ENCODE results near the gene EPHX1.

Gene EPHX1

DNA sequence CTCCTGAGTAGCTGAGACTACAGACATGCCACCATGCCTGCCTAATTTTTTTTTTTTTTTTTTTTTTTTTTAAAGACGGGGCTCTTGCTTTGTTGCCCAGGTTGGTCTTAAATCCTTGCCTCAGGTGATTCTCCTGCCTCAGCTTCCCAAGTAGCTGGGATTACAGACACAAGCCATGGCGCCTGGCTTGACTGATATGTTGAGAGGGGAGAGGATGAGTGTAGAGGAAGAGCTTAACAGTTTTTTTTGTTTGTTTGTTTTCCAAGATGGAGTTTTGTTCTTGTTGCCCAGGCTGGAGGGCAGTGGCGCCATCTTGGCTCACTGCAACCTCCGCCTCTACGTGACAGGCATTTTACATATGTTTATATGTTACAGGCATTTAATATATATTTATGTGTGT, 29.8 kb upstream of the EPHX1 start:
- TF ChIP-seq EGR1 (IDR thresholded peaks at IDR 0.05) (no peak), EP300 (IDR thresholded peaks at IDR 0.05; ENCODE audit: borderline replicate concordance) (no peak), TEAD4 (IDR thresholded peaks at IDR 0.05) (no peak), ZBTB7A (IDR thresholded peaks at IDR 0.05; ENCODE audit: low read depth) (no peak), YY1 (IDR thresholded peaks at IDR 0.05; ENCODE audit: low read depth) (no peak), CREB1 (IDR thresholded peaks at IDR 0.05; ENCODE audit: low read depth) (no peak), RAD21 (IDR thresholded peaks at IDR 0.05; ENCODE audit: low read depth) (no peak), TCF12 (IDR thresholded peaks at IDR 0.05; ENCODE audit: low read depth) (no peak), CEBPB (IDR thresholded peaks at IDR 0.05) (no peak), NFIC (IDR thresholded peaks at IDR 0.05) (no peak), TAF1 (IDR thresholded peaks at IDR 0.05; ENCODE audit: low read depth) (no peak), FOXM1 (IDR thresholded peaks at IDR 0.05; ENCODE audit: borderline replicate concordance, low read depth) (no peak)
- TF ChIP-seq, protein P1, sequence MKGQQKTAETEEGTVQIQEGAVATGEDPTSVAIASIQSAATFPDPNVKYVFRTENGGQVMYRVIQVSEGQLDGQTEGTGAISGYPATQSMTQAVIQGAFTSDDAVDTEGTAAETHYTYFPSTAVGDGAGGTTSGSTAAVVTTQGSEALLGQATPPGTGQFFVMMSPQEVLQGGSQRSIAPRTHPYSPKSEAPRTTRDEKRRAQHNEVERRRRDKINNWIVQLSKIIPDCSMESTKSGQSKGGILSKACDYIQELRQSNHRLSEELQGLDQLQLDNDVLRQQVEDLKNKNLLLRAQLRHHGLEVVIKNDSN (IDR thresholded peaks at IDR 0.05): no peak
- TF ChIP-seq, protein P2, sequence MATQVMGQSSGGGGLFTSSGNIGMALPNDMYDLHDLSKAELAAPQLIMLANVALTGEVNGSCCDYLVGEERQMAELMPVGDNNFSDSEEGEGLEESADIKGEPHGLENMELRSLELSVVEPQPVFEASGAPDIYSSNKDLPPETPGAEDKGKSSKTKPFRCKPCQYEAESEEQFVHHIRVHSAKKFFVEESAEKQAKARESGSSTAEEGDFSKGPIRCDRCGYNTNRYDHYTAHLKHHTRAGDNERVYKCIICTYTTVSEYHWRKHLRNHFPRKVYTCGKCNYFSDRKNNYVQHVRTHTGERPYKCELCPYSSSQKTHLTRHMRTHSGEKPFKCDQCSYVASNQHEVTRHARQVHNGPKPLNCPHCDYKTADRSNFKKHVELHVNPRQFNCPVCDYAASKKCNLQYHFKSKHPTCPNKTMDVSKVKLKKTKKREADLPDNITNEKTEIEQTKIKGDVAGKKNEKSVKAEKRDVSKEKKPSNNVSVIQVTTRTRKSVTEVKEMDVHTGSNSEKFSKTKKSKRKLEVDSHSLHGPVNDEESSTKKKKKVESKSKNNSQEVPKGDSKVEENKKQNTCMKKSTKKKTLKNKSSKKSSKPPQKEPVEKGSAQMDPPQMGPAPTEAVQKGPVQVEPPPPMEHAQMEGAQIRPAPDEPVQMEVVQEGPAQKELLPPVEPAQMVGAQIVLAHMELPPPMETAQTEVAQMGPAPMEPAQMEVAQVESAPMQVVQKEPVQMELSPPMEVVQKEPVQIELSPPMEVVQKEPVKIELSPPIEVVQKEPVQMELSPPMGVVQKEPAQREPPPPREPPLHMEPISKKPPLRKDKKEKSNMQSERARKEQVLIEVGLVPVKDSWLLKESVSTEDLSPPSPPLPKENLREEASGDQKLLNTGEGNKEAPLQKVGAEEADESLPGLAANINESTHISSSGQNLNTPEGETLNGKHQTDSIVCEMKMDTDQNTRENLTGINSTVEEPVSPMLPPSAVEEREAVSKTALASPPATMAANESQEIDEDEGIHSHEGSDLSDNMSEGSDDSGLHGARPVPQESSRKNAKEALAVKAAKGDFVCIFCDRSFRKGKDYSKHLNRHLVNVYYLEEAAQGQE (IDR thresholded peaks at IDR 0.05; ENCODE audit: low read depth): no peak
- TF ChIP-seq, protein P3, sequence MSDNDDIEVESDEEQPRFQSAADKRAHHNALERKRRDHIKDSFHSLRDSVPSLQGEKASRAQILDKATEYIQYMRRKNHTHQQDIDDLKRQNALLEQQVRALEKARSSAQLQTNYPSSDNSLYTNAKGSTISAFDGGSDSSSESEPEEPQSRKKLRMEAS (IDR thresholded peaks at IDR 0.05): no peak

DNA sequence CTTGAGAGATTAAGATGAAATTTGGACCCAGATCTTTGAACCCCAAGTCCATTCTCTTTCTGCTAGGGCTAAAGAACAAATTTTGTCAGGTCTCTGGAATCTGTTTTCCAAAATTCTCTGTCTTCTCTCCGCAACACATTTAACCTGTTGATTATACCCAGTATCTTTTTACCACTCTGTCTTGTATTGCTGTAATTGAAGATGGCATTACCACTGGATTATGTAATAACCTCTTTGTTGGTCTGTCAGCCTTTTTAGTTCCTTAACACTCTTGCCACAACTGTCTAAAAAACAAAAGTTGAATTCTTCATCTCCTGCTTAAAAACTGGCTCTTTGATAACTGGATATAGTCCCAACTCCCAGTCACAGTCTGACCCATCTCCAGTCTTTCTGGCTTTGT, 29.3 kb upstream of the EPHX1 start:
- TF ChIP-seq, protein P3 (IDR thresholded peaks at IDR 0.05): no peak
- no peak for TF ChIP-seq FOXM1 (IDR thresholded peaks at IDR 0.05; ENCODE audit: borderline replicate concordance, low read depth)
- TF ChIP-seq CREB1 (IDR thresholded peaks at IDR 0.05; ENCODE audit: low read depth): no peak
- TF ChIP-seq RAD21 (IDR thresholded peaks at IDR 0.05; ENCODE audit: low read depth): no peak
- TF ChIP-seq EP300 (IDR thresholded peaks at IDR 0.05; ENCODE audit: borderline replicate concordance): no peak

DNA sequence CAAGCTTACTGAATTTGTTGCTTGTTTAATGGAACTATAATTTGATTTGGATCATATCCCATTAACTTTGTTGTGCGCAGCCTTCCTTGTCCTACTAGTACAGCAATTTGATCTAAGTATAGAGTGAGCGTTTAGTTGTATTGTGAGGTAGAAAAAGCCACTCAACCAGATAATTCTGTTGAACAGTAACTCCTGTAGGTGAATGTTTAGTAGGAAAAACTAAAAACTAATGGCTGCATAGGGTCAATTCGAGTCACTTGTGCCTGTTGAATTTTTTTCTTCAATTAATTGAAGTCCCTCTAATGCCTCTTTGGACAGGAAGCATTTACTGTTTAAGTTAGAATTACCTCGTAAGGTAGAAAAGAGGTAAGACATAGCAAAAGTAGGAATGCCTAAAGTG, 15.0 kb upstream of the EPHX1 start:
- TF ChIP-seq TEAD4 (IDR thresholded peaks at IDR 0.05): no peak
- TF ChIP-seq, protein P1 (IDR thresholded peaks at IDR 0.05): no peak

DNA sequence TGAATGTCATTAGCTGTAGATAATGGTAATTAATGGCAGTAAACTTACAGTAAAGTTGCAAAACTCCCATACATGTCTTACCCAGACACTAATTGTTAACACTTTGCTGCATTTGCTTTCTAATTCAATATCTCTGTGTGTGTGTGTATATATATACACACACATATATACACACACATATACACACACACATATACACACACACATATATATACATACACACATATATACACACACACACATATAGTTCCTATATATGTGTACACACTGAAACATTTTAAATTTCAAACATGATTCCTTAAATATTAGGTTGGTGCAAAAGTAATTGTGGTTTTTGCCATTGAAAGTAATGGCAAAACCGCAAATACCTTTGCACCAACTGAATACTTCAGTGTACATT, 3.7 kb upstream of the EPHX1 start:
- no peak for TF ChIP-seq EGR1 (IDR thresholded peaks at IDR 0.05)
- TF ChIP-seq CREB1 (IDR thresholded peaks at IDR 0.05; ENCODE audit: low read depth): no peak
- TF ChIP-seq, protein P2 (IDR thresholded peaks at IDR 0.05; ENCODE audit: low read depth): no peak
- TF ChIP-seq ZBTB7A (IDR thresholded peaks at IDR 0.05; ENCODE audit: low read depth): no peak
- no peak for TF ChIP-seq NFIC (IDR thresholded peaks at IDR 0.05)
- no peak for TF ChIP-seq FOXM1 (IDR thresholded peaks at IDR 0.05; ENCODE audit: borderline replicate concordance, low read depth)
- no peak for TF ChIP-seq YY1 (IDR thresholded peaks at IDR 0.05; ENCODE audit: low read depth)
- TF ChIP-seq RAD21 (IDR thresholded peaks at IDR 0.05; ENCODE audit: low read depth): no peak
- no peak for TF ChIP-seq TEAD4 (IDR thresholded peaks at IDR 0.05)
- no peak for TF ChIP-seq TCF12 (IDR thresholded peaks at IDR 0.05; ENCODE audit: low read depth)
- TF ChIP-seq EP300 (IDR thresholded peaks at IDR 0.05; ENCODE audit: borderline replicate concordance): no peak
- TF ChIP-seq CEBPB (IDR thresholded peaks at IDR 0.05): no peak
- TF ChIP-seq, protein P1 (IDR thresholded peaks at IDR 0.05): no peak
- no peak for TF ChIP-seq TAF1 (IDR thresholded peaks at IDR 0.05; ENCODE audit: low read depth)
- TF ChIP-seq, protein P3 (IDR thresholded peaks at IDR 0.05): no peak

DNA sequence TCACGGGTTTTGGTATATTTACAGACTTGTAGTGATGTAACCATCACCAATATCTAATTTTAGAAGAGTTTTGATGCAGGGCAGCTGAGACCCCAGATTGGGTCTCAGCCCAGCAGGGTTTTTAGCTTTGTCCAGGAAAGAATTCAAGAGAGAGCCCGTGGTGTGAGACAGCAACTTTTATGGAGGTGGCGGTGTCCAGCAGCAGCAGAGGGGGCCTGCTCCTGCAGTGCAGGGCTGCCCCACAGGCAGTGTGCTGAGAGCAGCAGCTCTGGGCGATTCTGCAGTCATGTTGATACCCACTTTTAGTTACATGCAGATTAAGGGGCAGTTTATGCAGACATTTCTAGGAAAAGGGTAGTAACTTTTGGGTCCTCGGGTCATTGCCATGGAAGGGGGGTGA, 1.8 kb upstream of the EPHX1 start:
- TF ChIP-seq ZBTB7A (IDR thresholded peaks at IDR 0.05; ENCODE audit: low read depth) (no peak), CEBPB (IDR thresholded peaks at IDR 0.05) (no peak), NFIC (IDR thresholded peaks at IDR 0.05) (no peak), CREB1 (IDR thresholded peaks at IDR 0.05; ENCODE audit: low read depth) (no peak), EGR1 (IDR thresholded peaks at IDR 0.05) (no peak)
- TF ChIP-seq, protein P1 (IDR thresholded peaks at IDR 0.05): no peak
